Measurements from ENCODE around the gene OSM.

Gene OSM

GRCh38 chr22:30262917-30263741, 3.5 kb downstream of the OSM start:
- no peak for FAIRE-seq

- FAIRE-seq: no peak
These were observed 4.5 kb downstream of the OSM start for GRCh38 chr22:30262112-30262511.

DNA sequence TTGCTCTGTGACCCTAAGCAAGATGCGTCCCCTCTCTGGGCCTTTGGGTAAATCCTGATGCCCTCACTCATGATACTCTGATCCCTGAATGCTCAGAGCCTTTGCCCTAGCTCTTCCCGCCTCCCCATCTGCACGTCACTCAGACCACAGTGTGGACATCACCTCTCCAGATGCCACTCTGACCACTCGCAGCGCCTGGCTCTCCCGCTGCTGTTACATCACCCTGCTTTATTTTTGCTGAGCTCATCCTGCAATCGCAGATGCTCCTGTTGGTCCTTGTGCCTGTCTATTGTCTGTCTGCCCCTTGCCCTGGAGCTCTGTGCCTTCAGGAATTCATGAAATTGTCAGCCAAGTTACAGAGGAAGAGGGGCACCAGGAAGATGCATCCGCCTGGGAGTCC, 5.5 kb downstream of the OSM start:
- no peak for FAIRE-seq

DNA sequence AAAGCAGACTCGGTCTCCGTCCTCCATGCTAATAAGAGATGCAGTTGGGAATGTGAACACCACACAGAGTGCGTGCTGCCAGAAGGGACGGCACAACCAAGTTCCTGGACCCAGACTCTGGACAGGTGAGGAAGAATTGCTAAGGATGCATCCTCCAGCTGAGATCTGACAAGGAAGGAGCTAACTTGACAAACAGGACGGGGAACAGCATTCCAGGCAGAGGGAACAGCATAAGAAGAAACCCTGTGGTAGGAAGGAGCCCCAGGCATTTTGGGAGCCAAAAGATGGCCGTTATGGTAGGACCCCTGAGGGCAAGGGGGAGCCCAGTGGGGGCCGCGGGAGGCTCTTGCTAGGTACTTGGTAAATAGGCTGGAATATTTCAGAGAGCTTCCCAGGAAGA, 6.0 kb downstream of the OSM start:
- FAIRE-seq: no peak

GRCh38 chr22:30260276-30260675, 6.4 kb downstream of the OSM start:
- FAIRE-seq: no peak

DNA sequence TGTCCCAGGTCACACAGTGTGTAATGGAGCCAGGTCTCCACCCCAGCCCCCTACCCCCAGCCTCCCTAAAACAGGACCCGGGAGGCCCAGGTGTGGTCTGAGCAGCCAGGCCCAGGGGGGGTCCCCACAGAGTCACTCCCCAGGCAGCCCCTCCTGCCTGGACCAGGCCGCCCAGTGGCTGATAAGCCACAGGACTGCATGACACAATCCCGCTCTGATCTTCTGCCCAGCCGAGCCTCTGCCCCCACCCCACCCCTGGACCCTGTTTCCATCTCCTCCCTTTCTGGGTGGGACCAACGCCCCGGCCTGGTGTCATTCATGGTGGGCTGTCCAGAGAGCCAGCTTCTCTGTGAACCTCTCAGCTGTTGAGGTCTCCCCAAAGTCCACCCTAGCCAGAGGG, 12.3 kb downstream of the OSM start:
- no peak for FAIRE-seq

DNA sequence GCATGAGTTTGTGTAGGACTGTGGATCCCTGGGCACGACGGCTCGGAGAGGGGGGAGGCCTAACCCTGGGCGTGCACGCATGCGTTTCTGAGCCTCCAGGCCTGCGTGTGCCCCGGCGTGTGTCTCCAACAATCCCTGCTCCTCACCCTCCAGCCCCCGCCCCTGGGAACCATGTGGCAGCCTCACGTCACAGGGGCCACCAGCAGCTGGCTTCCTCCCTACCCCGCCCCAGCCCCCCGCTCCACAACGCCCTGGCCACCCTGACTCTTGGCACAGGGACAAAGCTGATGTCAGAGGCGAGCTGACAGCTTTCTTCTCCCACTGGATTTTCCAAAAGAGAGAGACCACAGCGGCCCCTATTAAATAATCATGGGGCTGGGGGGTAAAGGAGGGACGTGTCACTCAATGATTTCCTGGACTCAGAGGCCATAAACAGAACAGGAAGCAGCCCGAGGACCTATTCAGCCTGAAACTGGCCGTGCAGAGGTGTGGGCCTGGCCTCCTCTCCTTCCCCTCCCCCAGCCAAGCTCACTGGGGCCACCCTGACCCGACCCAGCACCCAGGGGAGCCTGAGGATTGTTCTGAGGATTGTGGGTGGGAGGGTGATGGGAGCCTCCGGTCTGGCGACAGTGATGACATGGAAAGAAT, 13.3 kb downstream of the OSM start:
- no peak for FAIRE-seq

GRCh38 chr22:30252411-30253204, 14.0 kb downstream of the OSM start:
- FAIRE-seq: no peak

GRCh38 chr22:30251711-30252110, 14.9 kb downstream of the OSM start:
- FAIRE-seq: no peak

- no peak for FAIRE-seq
These were observed 15.9 kb downstream of the OSM start for GRCh38 chr22:30250661-30251267.

- no peak for FAIRE-seq
These were observed 16.5 kb downstream of the OSM start for GRCh38 chr22:30250039-30250565.

GRCh38 chr22:30249049-30250038, 17.3 kb downstream of the OSM start:
- FAIRE-seq: no peak

DNA sequence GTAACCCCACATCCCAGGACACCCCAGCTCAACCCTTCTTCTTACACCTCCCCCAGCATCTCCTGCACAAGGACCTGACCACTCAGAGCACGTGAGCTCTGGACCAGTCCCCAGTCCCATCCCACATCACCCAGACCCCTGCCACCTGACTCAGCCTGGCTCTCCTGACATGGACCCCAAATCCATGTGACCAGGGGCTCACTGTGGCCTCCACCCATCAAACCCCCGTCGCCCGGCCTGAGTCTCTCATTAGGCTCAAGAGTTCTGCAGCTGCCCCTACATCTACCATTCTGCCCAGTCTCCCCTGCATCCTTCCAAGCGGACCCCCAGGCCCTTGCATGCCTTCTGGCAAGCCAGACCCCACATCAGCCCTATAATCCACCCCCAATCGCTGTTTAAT, 18.2 kb downstream of the OSM start:
- no peak for FAIRE-seq

GRCh38 chr22:30247974-30248373, 18.7 kb downstream of the OSM start:
- no peak for FAIRE-seq

- no peak for FAIRE-seq
These were observed 19.1 kb downstream of the OSM start for GRCh38 chr22:30247561-30247960.

- FAIRE-seq: no peak
These were observed 19.8 kb downstream of the OSM start for GRCh38 chr22:30246814-30247376.

- FAIRE-seq: no peak
These were observed 20.5 kb downstream of the OSM start, which contains the start of gene LIF for GRCh38 chr22:30245985-30246813. TSS of gene LIF (minus strand) at chr22:30246759. CDS start at chr22:30246695, 64 bp downstream.

- FAIRE-seq: no peak
These were observed 21.3 kb downstream of the OSM start for GRCh38 chr22:30245181-30245984.

DNA sequence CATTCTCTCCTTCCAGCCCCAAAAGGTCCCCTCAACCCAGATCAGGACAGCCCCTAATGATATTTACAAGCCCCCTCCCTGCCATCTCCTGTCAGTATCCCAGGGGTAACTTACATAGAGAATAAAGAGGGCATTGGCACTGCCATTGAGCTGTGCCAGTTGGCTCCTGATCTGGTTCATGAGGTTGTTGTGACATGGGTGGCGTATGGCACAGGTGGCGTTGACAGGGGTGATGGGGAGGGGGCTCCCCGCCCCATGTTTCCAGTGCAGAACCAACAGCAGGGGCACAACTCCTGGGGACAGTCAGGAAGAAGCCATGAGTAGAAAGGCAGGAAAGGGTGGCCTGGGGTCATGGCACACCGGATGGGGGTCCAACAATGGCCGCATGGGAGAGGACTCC, 22.0 kb downstream of the OSM start:
- no peak for FAIRE-seq

Measured in colon (tissue), 2 donors.